SK-N-SH (cell line): ENCODE data around the gene PEX7. TPM values are rescaled to one million over a fixed set of nuclear protein-coding genes. Genes with fewer than 3 reads are reported as not detected.
A peak's percentile ranks its signal among the peaks of the same experiment; 100 is the strongest.

Experiments
- CTCF ChIA-PET: fragments of 300-600, 350-600 bp; formaldehyde crosslinking; extraction: SDS; loops from one replicate; lab custom pipeline; 2021; lab: Yijun Ruan, JAX
- POLR2A ChIA-PET: fragments of 350-600 bp; sonication (Branson Sonifier 250); formaldehyde crosslinking; extraction: SDS; loops from one replicate; lab custom pipeline; 2020; ENCODE audit warnings: antibody characterized with exemption, inconsistent platforms; lab: Yijun Ruan, JAX
- DNase-seq: peaks from one replicate; pipeline ENCODE4 v3.0.0; 2012
- H2AFZ ChIP-seq: fragments of 200-600 bp; sonication (generic); 2 replicates; pipeline ENCODE4 v1.8.1; 2016; ENCODE audit warnings: antibody characterized with exemption, mild to moderate bottlenecking, low read depth
- H3F3A ChIP-seq: fragments of 200-600 bp; sonication (generic); replicated peaks from 2 replicates; pipeline ENCODE3; 2016; ENCODE audit warnings: antibody characterized with exemption, mild to moderate bottlenecking; ENCODE audit not compliant: insufficient read depth
- H3K27ac ChIP-seq, 2 experiments: fragments of 200-500 bp in 1 of 2; fragments of 200-600 bp in 1 of 2; sonication (Bioruptor generic) in 1 of 2; sonication (generic), shearing (Covaris generic) in 1 of 2; 2 replicates each; pipeline versions ENCODE4 v1.5.1 to v1.6.1; 2014 to 2016; ENCODE audit warnings: low read depth in 2 of 2, inconsistent platforms in 1 of 2, low read length in 1 of 2, mild to moderate bottlenecking in 1 of 2, mixed read lengths in 1 of 2
- H3K27me3 ChIP-seq: fragments of 200-600 bp; sonication (generic), shearing (Covaris generic); 2 replicates; pipeline ENCODE4 v1.6.1; 2016; ENCODE audit warnings: mixed run types; ENCODE audit not compliant: insufficient read depth
- H3K36me3 ChIP-seq, 2 experiments: fragments of 200-500 bp in 1 of 2; fragments of 200-600 bp in 1 of 2; sonication (Bioruptor generic) in 1 of 2; sonication (generic) in 1 of 2; replicated peaks in 1 of 2; 2 replicates each; pipeline versions ENCODE3 to v1.5.1; 2014 to 2016; ENCODE audit warnings: low read length in 1 of 2, mild to moderate bottlenecking in 1 of 2; ENCODE audit not compliant: insufficient read depth in 2 of 2, control insufficient read depth in 1 of 2
- H3K4me1 ChIP-seq, 2 experiments: fragments of 200-500 bp in 1 of 2; fragments of 200-600 bp in 1 of 2; sonication (Bioruptor generic) in 1 of 2; sonication (generic), shearing (Covaris generic) in 1 of 2; 2 replicates each; pipeline versions ENCODE4 v1.5.1 to v1.6.1; 2014 to 2016; ENCODE audit warnings: low read depth in 1 of 2, low read length in 1 of 2, mixed run types in 1 of 2; ENCODE audit not compliant: insufficient read depth in 2 of 2, control insufficient read depth in 1 of 2
- H3K4me2 ChIP-seq: fragments of 200-600 bp; sonication (generic), shearing (Covaris generic); 2 replicates; pipeline ENCODE4 v1.6.1; 2017; ENCODE audit warnings: mixed run types
- H3K4me3 ChIP-seq, 2 experiments: fragments of 200-500 bp in 1 of 2; fragments of 200-600 bp in 1 of 2; sonication (Bioruptor generic) in 1 of 2; sonication (generic), shearing (Covaris generic) in 1 of 2; 2 replicates each; pipeline versions ENCODE4 v1.5.1 to v1.8.1; 2014 to 2016; ENCODE audit warnings: low read depth in 2 of 2, inconsistent platforms in 1 of 2, low read length in 1 of 2, mild to moderate bottlenecking in 1 of 2, mixed read lengths in 1 of 2, moderate library complexity in 1 of 2
- H3K79me2 ChIP-seq: fragments of 200-600 bp; sonication (generic); 2 replicates; pipeline ENCODE4 v1.8.1; 2017; ENCODE audit warnings: mild to moderate bottlenecking; ENCODE audit not compliant: insufficient read depth
- H3K9ac ChIP-seq: fragments of 200-600 bp; sonication (generic); 2 replicates; pipeline ENCODE4 v1.6.1; 2017; ENCODE audit warnings: mixed run types
- H3K9me2 ChIP-seq: fragments of 200-600 bp; sonication (generic); 2 replicates; pipeline ENCODE4 v1.6.1; 2017; ENCODE audit warnings: mixed run types
- H3K9me3 ChIP-seq: fragments of 200-600 bp; sonication (generic); 2 replicates; pipeline ENCODE4 v1.6.1; 2017; ENCODE audit warnings: mixed run types, mild to moderate bottlenecking, moderate library complexity
- H4K20me1 ChIP-seq: fragments of 200-600 bp; sonication (generic); 2 replicates; pipeline ENCODE4 v1.6.1; 2017; ENCODE audit warnings: mild to moderate bottlenecking, mixed run types; ENCODE audit not compliant: insufficient read depth
- CHD2 ChIP-seq: fragments of 150-350 bp; IDR thresholded peaks from 2 replicates; pipeline ENCODE4 v1.6.1; 2018; ENCODE audit warnings: low read length; ENCODE audit not compliant: partially characterized antibody
- ELF1 ChIP-seq: IDR thresholded peaks from 2 replicates; pipeline ENCODE4 v1.4.0; 2012
- EP300 ChIP-seq, 2 experiments: IDR thresholded peaks; 2 replicates each; pipeline versions ENCODE4 v1.4.0 to v1.6.1; 2012; ENCODE audit warnings: borderline replicate concordance in 1 of 2, low read depth in 1 of 2, low read length in 1 of 2
- EZH2phosphoT487 ChIP-seq: fragments of 200-600 bp; sonication (generic); IDR thresholded peaks from 2 replicates; pipeline ENCODE4 v1.6.1; 2017; ENCODE audit warnings: low read depth, mixed run types, mild to moderate bottlenecking, antibody characterized with exemption, moderate library complexity, borderline replicate concordance
- FOSL2 ChIP-seq: IDR thresholded peaks from 2 replicates; pipeline ENCODE4 v1.4.0; 2012; ENCODE audit warnings: low read depth, mild to moderate bottlenecking, moderate library complexity, borderline replicate concordance
- FOXM1 ChIP-seq: IDR thresholded peaks from 2 replicates; pipeline ENCODE4 v1.4.0; 2012; ENCODE audit warnings: low read depth, mild to moderate bottlenecking
- GATA2 ChIP-seq: sonication (generic); formaldehyde crosslinking; IDR thresholded peaks from 2 replicates; pipeline ENCODE4 v1.5.0; 2020; ENCODE audit warnings: mild to moderate bottlenecking, missing genetic modification reagents
- JUND ChIP-seq: IDR thresholded peaks from 2 replicates; pipeline ENCODE4 v1.4.0; 2012
- MXI1 ChIP-seq: IDR thresholded peaks from 2 replicates; pipeline ENCODE4 v1.6.1; 2012; ENCODE audit warnings: mild to moderate bottlenecking, low read depth, low read length, improper control_type of control experiment
- NFIC ChIP-seq: IDR thresholded peaks from 2 replicates; pipeline ENCODE4 v1.4.0; 2012; ENCODE audit warnings: borderline replicate concordance
- NRF1 ChIP-seq: IDR thresholded peaks from 2 replicates; pipeline ENCODE4 v1.6.1; 2012; ENCODE audit warnings: low read depth, mild to moderate bottlenecking, low read length
- POLR2AphosphoS5 ChIP-seq: IDR thresholded peaks from 2 replicates; pipeline ENCODE4 v1.6.1; 2012; ENCODE audit warnings: low read depth, low read length
- RCOR1 ChIP-seq: fragments of 150-350 bp; IDR thresholded peaks from 2 replicates; pipeline ENCODE4 v1.6.1; 2017; ENCODE audit warnings: antibody characterized with exemption, low read length
- RFX5 ChIP-seq: IDR thresholded peaks from 2 replicates; pipeline ENCODE4 v1.6.1; 2012; ENCODE audit warnings: mild to moderate bottlenecking, improper control_type of control experiment, low read length
- RXRA ChIP-seq: IDR thresholded peaks from 2 replicates; pipeline ENCODE4 v1.4.0; 2012; ENCODE audit warnings: low read depth, mild to moderate bottlenecking, borderline replicate concordance
- SIN3A ChIP-seq: IDR thresholded peaks from 2 replicates; pipeline ENCODE4 v1.6.1; 2012; ENCODE audit warnings: low read depth, mild to moderate bottlenecking, low read length, moderate library complexity, borderline replicate concordance
- SMC3 ChIP-seq: IDR thresholded peaks from 2 replicates; pipeline ENCODE4 v1.6.1; 2012; ENCODE audit warnings: low read depth, low read length, improper control_type of control experiment
- TAF1 ChIP-seq: IDR thresholded peaks from 2 replicates; pipeline ENCODE4 v1.6.1; 2012; ENCODE audit warnings: low read depth, mild to moderate bottlenecking, low read length, moderate library complexity, borderline replicate concordance
- TEAD4 ChIP-seq: IDR thresholded peaks from 2 replicates; pipeline ENCODE4 v1.4.0; 2012; ENCODE audit warnings: mild to moderate bottlenecking, borderline replicate concordance; ENCODE audit not compliant: insufficient read depth
- YY1 ChIP-seq: IDR thresholded peaks from 2 replicates; pipeline ENCODE4 v1.4.0; 2012; ENCODE audit warnings: low read depth, mild to moderate bottlenecking
- WGBS: methylation state at CpG from one replicate; pipeline ENCODE4 v1.1.6; 2017; ENCODE audit warnings: low lambda C conversion rate; 5-methylcytosine and 5-hydroxymethylcytosine counted together
- polyA plus RNA-seq, 3 experiments: library from polyadenylated mRNA; depleted of rRNA; stranded (reverse); fragments of >200 nt; gene quantifications; 2 replicates each; pipeline ENCODE4 v1.2.3, GENCODE V29; 2012
- TF ChIP-seq, protein P1 (sequence below): fragments of 150-350 bp; IDR thresholded peaks from 2 replicates; pipeline ENCODE4 v1.6.1; 2016; ENCODE audit warnings: mild to moderate bottlenecking, low read depth, low read length
- TF ChIP-seq, protein P2 (sequence below): IDR thresholded peaks from 2 replicates; pipeline ENCODE4 v1.4.0; 2012; ENCODE audit warnings: low read depth
- TF ChIP-seq, protein P3 (sequence below): fragments of 150-350 bp; IDR thresholded peaks from 2 replicates; pipeline ENCODE4 v1.6.1; 2017; ENCODE audit warnings: antibody characterized with exemption, low read length, low read depth, borderline replicate concordance
- TF ChIP-seq, protein P4 (sequence below): fragments of 200-600 bp; sonication (generic); IDR thresholded peaks from 2 replicates; pipeline ENCODE4 v1.6.1; 2017; ENCODE audit warnings: antibody characterized with exemption, mild to moderate bottlenecking, moderate library complexity
- TF ChIP-seq, protein P5 (sequence below): IDR thresholded peaks from 2 replicates; pipeline ENCODE4; 2012
- TF ChIP-seq, protein P6 (sequence below): IDR thresholded peaks from 2 replicates; pipeline ENCODE4 v1.4.0; 2012; ENCODE audit warnings: low read depth, borderline replicate concordance

The PEX7 gene
- polyA plus RNA-seq, 1 of the 3 experiments (the other 2 are of a cell fraction) = 10.8 TPM

DNA sequence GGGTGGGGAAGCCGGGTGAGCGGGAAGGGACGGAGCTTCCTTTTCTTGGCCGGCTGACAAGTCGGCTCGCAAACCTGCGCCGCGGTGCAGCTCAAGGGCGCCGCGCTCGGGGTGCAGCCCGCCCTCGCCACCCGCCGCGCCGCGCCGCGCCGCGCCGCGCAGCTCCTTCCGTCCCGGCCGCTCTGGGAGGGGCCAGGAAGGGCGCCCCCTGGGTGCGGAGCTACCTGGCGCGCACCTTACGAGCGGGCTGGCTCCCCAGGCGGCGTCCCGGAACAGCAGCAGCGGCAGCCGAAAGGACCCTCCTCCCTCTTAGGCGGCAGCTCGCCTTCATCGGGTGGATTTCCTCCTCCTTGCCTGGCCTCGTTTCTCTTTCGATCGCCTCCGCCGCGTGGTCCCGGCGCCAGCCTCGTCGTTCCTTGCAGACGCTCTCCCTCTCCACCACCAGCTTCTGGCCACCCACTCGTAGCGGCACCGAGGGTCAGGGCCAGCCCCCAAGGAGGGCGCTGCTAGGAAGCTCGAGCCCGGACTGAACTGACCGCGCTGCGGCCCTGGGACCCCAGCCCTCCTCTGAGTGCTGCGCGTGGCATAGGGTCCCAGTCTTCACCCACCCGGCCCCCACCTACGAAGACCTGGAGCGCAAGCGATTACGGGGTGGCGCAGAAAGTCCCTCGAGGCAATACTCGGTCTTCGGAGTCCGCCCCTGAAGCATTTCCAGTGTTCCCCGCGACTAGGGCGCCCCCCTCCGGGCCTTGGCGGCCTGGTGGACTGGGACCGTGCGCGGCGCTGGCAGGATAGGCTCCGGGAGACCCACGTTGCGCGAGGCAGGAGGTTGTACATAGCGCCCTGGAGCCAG is 29.8 kb upstream of the PEX7 start, which contains the start of gene MAP3K5:
TSS of gene MAP3K5 (minus strand) at position 68 of the 853 bp plus-strand sequence. CDS start 320 bp downstream, outside the sequence.
- Histone ChIP-seq H4K20me1 (no peaks in the 10 kb centered on the region), H3K4me2 (peak within 1 kb of the TSS; percentile 94), H3K9me3 (no peaks in the 10 kb centered on the region), H3K4me1 (peaks cover 2 to 6% of the 10 kb centered on the region in 2 experiments; a peak in 2 of 4 replicates), H3K27ac (peak within 1 kb of the TSS; percentile 70 to 92), H3K36me3 (no peaks in the 10 kb centered on the region), H3K9ac (peak within 1 kb of the TSS; percentile 95), H3K4me3 (peak within 1 kb of the TSS; percentile 74 to 81), H3F3A (peaks cover 12% of the 10 kb centered on the region), H3K79me2 (peaks cover 35% of the 10 kb centered on the region), H2AFZ (peak within 1 kb of the TSS; percentile 99), H3K9me2 (no peaks in the 10 kb centered on the region), H3K27me3 (no peaks in the 10 kb centered on the region)
- CTCF ChIA-PET = interaction anchor here (0.6 to 11.4 kb wide), 105 partner anchors 9 to 664 kb away, joined by 3 to 214 read pairs (median 5); partner anchors contain the start of genes BCLAF1, MAP7, PEX7 and SLC35D3
- WGBS = 2% methylated on average over 18 of the region's 89 CpGs
- POLR2A ChIA-PET = interaction anchor here (0.6 to 2.6 kb wide), 14 partner anchors 29 to 1342 kb away, joined by 3 to 40 read pairs (median 5); partner anchors contain the start of genes BCLAF1, PEX7 and SLC35D3
- peak; percentile 85 for DNase-seq
- TF ChIP-seq, protein P1, sequence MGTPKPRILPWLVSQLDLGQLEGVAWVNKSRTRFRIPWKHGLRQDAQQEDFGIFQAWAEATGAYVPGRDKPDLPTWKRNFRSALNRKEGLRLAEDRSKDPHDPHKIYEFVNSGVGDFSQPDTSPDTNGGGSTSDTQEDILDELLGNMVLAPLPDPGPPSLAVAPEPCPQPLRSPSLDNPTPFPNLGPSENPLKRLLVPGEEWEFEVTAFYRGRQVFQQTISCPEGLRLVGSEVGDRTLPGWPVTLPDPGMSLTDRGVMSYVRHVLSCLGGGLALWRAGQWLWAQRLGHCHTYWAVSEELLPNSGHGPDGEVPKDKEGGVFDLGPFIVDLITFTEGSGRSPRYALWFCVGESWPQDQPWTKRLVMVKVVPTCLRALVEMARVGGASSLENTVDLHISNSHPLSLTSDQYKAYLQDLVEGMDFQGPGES = no peak
- TF ChIP-seq TEAD4 (no peak), GATA2 (no peak), EP300 (IDR thresholded peaks at IDR 0.05; ENCODE audit: borderline replicate concordance in 1 of 2, low read depth in 1 of 2, low read length in 1 of 2) (no peak), CHD2 (no peak), RFX5 (peak; percentile 51; the same call in 1 of the 2 replicates), NRF1 (peak; percentile 21; the same call in 1 of the 2 replicates), RCOR1 (no peak), SIN3A (no peak; the same call in 1 of the 2 replicates), RXRA (no peak), FOXM1 (no peak), EZH2phosphoT487 (no peak), TAF1 (no peak), SMC3 (peak; percentile 84), ELF1 (no peak), JUND (no peak), FOSL2 (no peak), YY1 (no peak), MXI1 (peak; percentile 62), POLR2AphosphoS5 (no peak), NFIC (peak; percentile 53)
- TF ChIP-seq, protein P2, sequence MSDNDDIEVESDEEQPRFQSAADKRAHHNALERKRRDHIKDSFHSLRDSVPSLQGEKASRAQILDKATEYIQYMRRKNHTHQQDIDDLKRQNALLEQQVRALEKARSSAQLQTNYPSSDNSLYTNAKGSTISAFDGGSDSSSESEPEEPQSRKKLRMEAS = peak; percentile 59
- TF ChIP-seq, protein P3, sequence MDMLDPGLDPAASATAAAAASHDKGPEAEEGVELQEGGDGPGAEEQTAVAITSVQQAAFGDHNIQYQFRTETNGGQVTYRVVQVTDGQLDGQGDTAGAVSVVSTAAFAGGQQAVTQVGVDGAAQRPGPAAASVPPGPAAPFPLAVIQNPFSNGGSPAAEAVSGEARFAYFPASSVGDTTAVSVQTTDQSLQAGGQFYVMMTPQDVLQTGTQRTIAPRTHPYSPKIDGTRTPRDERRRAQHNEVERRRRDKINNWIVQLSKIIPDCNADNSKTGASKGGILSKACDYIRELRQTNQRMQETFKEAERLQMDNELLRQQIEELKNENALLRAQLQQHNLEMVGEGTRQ = no peak
- TF ChIP-seq, protein P4, sequence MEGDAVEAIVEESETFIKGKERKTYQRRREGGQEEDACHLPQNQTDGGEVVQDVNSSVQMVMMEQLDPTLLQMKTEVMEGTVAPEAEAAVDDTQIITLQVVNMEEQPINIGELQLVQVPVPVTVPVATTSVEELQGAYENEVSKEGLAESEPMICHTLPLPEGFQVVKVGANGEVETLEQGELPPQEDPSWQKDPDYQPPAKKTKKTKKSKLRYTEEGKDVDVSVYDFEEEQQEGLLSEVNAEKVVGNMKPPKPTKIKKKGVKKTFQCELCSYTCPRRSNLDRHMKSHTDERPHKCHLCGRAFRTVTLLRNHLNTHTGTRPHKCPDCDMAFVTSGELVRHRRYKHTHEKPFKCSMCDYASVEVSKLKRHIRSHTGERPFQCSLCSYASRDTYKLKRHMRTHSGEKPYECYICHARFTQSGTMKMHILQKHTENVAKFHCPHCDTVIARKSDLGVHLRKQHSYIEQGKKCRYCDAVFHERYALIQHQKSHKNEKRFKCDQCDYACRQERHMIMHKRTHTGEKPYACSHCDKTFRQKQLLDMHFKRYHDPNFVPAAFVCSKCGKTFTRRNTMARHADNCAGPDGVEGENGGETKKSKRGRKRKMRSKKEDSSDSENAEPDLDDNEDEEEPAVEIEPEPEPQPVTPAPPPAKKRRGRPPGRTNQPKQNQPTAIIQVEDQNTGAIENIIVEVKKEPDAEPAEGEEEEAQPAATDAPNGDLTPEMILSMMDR = peak; percentile 75
- TF ChIP-seq, protein P5, sequence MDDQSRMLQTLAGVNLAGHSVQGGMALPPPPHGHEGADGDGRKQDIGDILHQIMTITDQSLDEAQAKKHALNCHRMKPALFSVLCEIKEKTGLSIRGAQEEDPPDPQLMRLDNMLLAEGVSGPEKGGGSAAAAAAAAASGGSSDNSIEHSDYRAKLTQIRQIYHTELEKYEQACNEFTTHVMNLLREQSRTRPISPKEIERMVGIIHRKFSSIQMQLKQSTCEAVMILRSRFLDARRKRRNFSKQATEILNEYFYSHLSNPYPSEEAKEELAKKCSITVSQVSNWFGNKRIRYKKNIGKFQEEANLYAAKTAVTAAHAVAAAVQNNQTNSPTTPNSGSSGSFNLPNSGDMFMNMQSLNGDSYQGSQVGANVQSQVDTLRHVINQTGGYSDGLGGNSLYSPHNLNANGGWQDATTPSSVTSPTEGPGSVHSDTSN = no peak
- TF ChIP-seq, protein P6, sequence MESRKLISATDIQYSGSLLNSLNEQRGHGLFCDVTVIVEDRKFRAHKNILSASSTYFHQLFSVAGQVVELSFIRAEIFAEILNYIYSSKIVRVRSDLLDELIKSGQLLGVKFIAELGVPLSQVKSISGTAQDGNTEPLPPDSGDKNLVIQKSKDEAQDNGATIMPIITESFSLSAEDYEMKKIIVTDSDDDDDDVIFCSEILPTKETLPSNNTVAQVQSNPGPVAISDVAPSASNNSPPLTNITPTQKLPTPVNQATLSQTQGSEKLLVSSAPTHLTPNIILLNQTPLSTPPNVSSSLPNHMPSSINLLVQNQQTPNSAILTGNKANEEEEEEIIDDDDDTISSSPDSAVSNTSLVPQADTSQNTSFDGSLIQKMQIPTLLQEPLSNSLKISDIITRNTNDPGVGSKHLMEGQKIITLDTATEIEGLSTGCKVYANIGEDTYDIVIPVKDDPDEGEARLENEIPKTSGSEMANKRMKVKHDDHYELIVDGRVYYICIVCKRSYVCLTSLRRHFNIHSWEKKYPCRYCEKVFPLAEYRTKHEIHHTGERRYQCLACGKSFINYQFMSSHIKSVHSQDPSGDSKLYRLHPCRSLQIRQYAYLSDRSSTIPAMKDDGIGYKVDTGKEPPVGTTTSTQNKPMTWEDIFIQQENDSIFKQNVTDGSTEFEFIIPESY = no peak
